H7 (cell line): Measurements from ENCODE around the gene ITPRIP. TPM values are rescaled to one million over a fixed set of nuclear protein-coding genes. Genes with fewer than 3 reads are reported as not detected.

Source experiments
- DNase-seq: peaks from one replicate; pipeline ENCODE4 v3.0.0; 2012
- H3K27me3 ChIP-seq: 2 replicates; pipeline ENCODE4 v1.6.0; 2011; ENCODE audit warnings: mild to moderate bottlenecking, low read length; ENCODE audit not compliant: control insufficient read depth, insufficient read depth
- H3K36me3 ChIP-seq: replicated peaks from 2 replicates; pipeline ENCODE4 v1.5.1; 2011; ENCODE audit warnings: low read length; ENCODE audit not compliant: control insufficient read depth, insufficient read depth
- H3K4me3 ChIP-seq: 2 replicates; pipeline ENCODE4 v1.5.1; 2011; ENCODE audit warnings: low read depth, mild to moderate bottlenecking, control low read depth, low read length, moderate library complexity; ENCODE audit not compliant: insufficient read depth
- total RNA-seq: library from RNA; depleted of rRNA; stranded (reverse); fragments of >200 nt; shearing (Covaris generic); gene quantifications from 2 replicates; pipeline ENCODE4 v1.2.3, GENCODE V29; 2014

ITPRIP gene
- total RNA-seq, 1 experiment from 2014 or later, result 6.9 TPM

DNA sequence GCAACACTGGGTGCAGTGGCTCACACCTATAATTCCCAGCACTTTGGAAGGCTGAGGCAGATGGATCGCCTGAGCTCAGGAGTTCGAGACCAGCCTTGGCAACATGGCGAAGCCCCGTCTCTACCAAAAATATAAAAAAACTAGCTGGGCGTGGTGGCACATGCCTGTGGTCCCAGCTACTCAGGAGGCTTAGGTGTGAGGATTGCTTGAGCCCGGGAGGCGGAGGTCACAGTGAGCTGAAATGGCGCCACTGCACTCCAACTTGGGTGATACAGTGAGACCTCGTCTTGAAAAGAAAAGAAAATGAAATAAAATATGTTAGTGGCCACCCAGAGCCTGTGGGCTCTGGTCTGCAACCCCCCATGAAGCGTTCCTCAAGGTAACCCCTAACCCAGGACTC is 13.3 kb downstream of the ITPRIP start:
- H3K4me3 ChIP-seq, result no peak overlapping the region
- no peaks in the 10 kb centered on the region; the same call in 1 of the 2 replicates for H3K36me3 ChIP-seq
- no peak for DNase-seq
- no peaks in the 10 kb centered on the region for H3K27me3 ChIP-seq

GRCh38 chr10:104324221-104324686 is 14.0 kb downstream of the ITPRIP start:
- DNase-seq, result peak; percentile 40

DNA sequence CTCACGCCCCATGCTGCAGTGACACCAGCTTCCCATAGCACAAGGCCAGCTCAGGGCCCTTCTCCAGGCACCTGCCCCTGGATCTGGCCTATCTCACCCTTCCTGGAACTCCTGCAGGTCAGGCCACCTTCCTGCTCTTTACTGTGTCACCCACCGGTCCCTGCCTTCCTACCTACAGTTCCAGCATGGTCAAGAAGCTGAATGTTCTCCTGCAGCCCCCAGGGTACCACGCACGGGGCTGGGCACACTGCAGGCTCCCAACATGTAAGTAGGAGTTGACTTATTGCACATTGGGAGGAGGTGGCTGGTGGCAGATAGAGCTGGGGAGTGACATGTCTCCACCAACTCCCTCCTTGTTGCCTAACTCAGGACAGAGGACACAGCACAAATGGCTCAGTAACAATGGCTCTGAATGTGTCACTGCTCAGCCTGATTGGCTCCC is 14.5 kb downstream of the ITPRIP start:
- Histone ChIP-seq H3K4me3 (no peak overlapping the region), H3K36me3 (no peaks in the 10 kb centered on the region; the same call in 1 of the 2 replicates), H3K27me3 (no peaks in the 10 kb centered on the region)
- no peak for DNase-seq

More at GRCh38 chr10:104324221-104324686, 14.0 kb downstream of the ITPRIP start:
- Histone ChIP-seq H3K36me3 (no peaks in the 10 kb centered on the region; the same call in 1 of the 2 replicates), H3K4me3 (no peak overlapping the region), H3K27me3 (no peaks in the 10 kb centered on the region)

GRCh38 chr10:104323085-104323484 is 15.2 kb downstream of the ITPRIP start:
- peaks cover 2% of the 10 kb centered on the region for H3K36me3 ChIP-seq
- DNase-seq, result peak; percentile 57
- H3K4me3 ChIP-seq, result no peak overlapping the region
- H3K27me3 ChIP-seq, result no peaks in the 10 kb centered on the region

DNA sequence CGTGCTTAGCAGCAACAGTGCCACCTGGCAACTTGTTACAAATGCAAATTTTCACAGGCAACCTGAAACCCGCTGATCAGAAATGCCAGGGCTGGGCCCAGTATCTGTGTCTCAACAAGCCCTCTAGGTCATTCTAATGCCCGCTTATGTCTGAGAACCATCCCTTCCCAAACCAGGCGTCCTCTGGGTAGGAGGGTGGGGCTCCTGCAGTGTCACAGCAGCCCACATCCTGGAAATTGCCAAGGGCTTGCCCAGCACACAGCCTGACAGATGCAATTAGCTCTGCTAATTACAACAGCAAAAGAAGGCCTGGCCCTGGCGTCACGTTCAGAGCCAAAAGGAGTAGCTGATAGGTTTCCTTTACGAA is 15.9 kb downstream of the ITPRIP start:
- H3K4me3 ChIP-seq, result no peak overlapping the region
- peak; percentile 29 for DNase-seq
- H3K27me3 ChIP-seq, result no peaks in the 10 kb centered on the region

GRCh38 chr10:104321725-104322415 is 16.4 kb downstream of the ITPRIP start:
- DNase-seq, result peak; percentile 20
- no peaks in the 10 kb centered on the region for H3K27me3 ChIP-seq
- H3K36me3 ChIP-seq, result peaks cover 2% of the 10 kb centered on the region
- no peak overlapping the region for H3K4me3 ChIP-seq

More for the DNA sequence above, 15.9 kb downstream of the ITPRIP start:
- H3K36me3 ChIP-seq, result peaks cover 2% of the 10 kb centered on the region

GRCh38 chr10:104321226-104321625 is 17.0 kb downstream of the ITPRIP start:
- Histone ChIP-seq H3K36me3 (peaks cover 2% of the 10 kb centered on the region), H3K4me3 (no peak overlapping the region), H3K27me3 (no peaks in the 10 kb centered on the region)
- no peak for DNase-seq

GRCh38 chr10:104318810-104319741 is 19.2 kb downstream of the ITPRIP start:
- peak; percentile 39 for DNase-seq
- Histone ChIP-seq H3K36me3 (peaks cover 9% of the 10 kb centered on the region), H3K4me3 (no peak overlapping the region), H3K27me3 (no peaks in the 10 kb centered on the region)

GRCh38 chr10:104318326-104318725 is 19.9 kb downstream of the ITPRIP start:
- Histone ChIP-seq H3K4me3 (no peak overlapping the region), H3K36me3 (peaks cover 16% of the 10 kb centered on the region), H3K27me3 (no peaks in the 10 kb centered on the region)
- DNase-seq, result no peak

DNA sequence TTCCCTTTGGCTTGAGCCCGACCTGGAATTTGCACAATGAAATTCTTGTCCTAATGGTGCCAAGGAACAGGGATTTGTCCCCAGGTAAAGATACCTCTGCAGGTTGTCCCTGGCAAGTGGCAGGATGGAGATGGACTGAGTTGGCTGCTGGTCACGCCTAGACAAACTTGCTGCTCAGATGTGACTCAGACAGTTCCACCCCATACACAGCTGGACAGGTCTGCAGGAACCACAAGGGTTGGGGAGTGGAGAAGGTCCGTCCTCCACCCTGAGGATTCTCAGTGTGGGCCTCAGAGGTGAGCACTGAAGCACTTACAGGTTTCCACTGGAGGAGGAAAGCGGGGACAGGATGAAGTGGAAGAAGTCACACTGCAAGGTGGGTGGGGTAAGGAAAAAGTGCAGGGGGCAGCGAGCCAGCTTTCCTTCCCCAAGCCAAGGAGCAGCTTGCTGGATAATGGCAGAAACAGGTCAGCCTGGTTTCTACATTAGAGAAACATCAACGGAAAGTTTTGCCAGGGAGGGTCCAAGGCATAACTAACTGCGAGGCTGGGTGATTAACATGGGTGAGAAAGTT is 20.5 kb downstream of the ITPRIP start:
- H3K4me3 ChIP-seq, result no peak overlapping the region
- no peaks in the 10 kb centered on the region for H3K27me3 ChIP-seq
- peaks cover 20% of the 10 kb centered on the region for H3K36me3 ChIP-seq
- DNase-seq, result no peak

DNA sequence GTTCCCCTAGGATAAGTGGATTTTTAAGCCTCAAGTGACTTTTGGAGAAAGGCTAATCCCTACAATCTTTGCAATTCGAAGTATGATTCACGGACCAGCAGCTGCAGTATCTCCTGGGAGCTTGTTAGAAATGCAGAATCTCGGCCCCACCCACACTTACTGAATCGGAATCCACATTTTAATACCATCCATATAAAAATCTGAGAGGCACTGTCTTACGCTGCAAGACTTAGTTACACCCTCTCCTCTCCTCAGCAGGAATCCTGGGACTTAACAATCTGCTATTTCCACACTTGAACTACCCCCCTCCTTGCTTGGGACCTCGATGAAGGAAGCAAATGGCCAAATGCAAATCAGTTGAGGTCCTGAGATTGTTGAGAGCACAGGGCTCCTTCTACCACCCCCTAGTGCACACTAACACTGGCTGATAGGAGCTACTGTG is 21.0 kb downstream of the ITPRIP start:
- no peak overlapping the region for H3K4me3 ChIP-seq
- no peaks in the 10 kb centered on the region for H3K27me3 ChIP-seq
- DNase-seq, result peak; percentile 66
- H3K36me3 ChIP-seq, result peaks cover 22% of the 10 kb centered on the region

DNA sequence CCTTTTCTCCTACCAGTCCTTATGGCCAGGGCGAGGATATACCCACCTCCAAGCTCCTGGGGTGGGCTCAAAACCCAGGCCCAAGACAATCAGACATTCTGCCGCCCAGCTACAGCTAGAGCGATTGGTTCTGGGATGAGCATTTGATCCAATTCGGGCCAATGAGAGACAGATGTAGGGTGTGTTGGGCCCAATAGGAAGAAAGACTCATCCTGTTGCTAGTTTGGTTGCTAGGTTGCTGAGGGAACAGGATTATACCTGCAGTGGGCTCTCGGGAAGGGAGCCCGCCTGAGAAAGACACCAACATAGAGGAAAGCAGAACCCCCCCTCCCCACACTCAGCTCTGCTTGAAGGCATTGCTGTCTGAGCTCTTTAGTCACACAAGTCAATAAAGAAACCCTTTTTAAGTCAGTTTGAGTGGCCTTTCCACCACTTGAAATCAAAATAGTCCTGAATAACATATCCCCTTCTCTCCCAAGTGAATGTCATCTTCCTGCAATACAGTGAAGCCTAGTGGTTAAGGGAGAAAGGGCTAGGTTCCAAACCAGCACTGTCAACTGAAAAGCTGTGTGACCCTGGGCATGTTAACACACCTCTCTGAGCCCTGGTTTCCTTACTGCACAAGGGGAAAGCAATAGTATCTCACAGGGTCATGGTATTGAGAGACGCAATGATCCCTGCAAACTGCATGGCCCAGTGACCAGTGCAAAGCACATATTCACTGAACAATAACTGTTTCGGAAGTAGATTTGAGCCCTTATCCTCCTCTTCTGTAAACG is 21.8 kb downstream of the ITPRIP start:
- Histone ChIP-seq H3K4me3 (no peak overlapping the region), H3K27me3 (no peaks in the 10 kb centered on the region), H3K36me3 (peaks cover 22% of the 10 kb centered on the region)
- peak; percentile 60 for DNase-seq

DNA sequence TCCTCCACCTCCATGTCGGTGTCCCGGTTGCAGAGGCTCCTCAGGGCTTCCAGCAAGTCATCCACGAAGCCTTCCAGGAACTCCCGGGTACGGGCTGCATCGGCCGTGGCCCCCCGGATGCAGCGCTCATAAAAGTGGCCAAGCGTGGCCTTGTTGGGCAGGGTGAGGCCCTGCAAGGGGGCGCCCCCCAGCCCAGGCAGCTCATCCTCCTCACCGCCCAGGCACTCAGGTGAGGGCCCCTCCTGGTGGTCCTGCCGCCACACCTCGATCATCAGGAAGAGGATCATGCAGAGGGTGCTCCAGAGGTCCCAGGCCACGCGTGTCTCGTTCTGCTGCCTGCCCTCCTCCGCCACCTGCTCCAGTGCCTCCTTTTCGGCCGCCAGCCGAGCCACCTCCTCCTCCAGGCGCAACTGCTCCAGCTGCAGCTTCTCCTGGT is 22.8 kb downstream of the ITPRIP start:
- peaks cover 22% of the 10 kb centered on the region for H3K36me3 ChIP-seq

More for the DNA sequence above, 22.8 kb downstream of the ITPRIP start:
- no peaks in the 10 kb centered on the region for H3K27me3 ChIP-seq
- DNase-seq, result no peak
- no peak overlapping the region for H3K4me3 ChIP-seq
